WTC11 (cell line): Measurements from ENCODE around the gene GRM1. TPM values are rescaled to one million over a fixed set of nuclear protein-coding genes. Genes with fewer than 3 reads are reported as not detected.
A peak's percentile ranks its signal among the peaks of the same experiment; 100 is the strongest.

Experiments
- ATF1 ChIP-seq: sonication (generic); formaldehyde crosslinking; IDR thresholded peaks from 2 replicates; pipeline ENCODE4 v1.8.1; 2023; ENCODE audit warnings: mild to moderate bottlenecking, moderate library complexity, missing genetic modification reagents
- CBFB ChIP-seq: sonication (generic); formaldehyde crosslinking; IDR thresholded peaks from 2 replicates; pipeline ENCODE4 v1.8.1; 2022; ENCODE audit warnings: mild to moderate bottlenecking, low read depth, missing genetic modification reagents
- CREB1 ChIP-seq: sonication (generic); formaldehyde crosslinking; IDR thresholded peaks from 2 replicates; pipeline ENCODE4 v1.8.0; 2023; ENCODE audit warnings: mild to moderate bottlenecking, missing genetic modification reagents
- ETV6 ChIP-seq: sonication (generic); formaldehyde crosslinking; IDR thresholded peaks from 2 replicates; pipeline ENCODE4 v1.8.1; 2022; ENCODE audit warnings: mild to moderate bottlenecking, missing genetic modification reagents
- FOXK1 ChIP-seq: sonication (generic); formaldehyde crosslinking; IDR thresholded peaks from 2 replicates; pipeline ENCODE4 v1.8.0; 2022; ENCODE audit warnings: mild to moderate bottlenecking, moderate library complexity, missing genetic modification reagents
- GTF2I ChIP-seq: fragments of 250-450 bp; sonication (Bioruptor Pico); conservative IDR thresholded peaks from 2 replicates; pipeline ENCODE4 v1.4.0; 2021; ENCODE audit warnings: mild to moderate bottlenecking
- HMGA2 ChIP-seq: fragments of 250-450 bp; sonication (Bioruptor Pico); IDR thresholded peaks from 2 replicates; pipeline ENCODE4 v1.4.0; 2021; ENCODE audit warnings: mild to moderate bottlenecking, moderate library complexity
- KAT7 ChIP-seq: sonication (generic); formaldehyde crosslinking; IDR thresholded peaks from 2 replicates; pipeline ENCODE4 v1.8.1; 2023; ENCODE audit warnings: missing genetic modification reagents, mild to moderate bottlenecking, borderline replicate concordance
- MYBL2 ChIP-seq: sonication (generic); formaldehyde crosslinking; IDR thresholded peaks from 2 replicates; pipeline ENCODE4 v1.8.1; 2023; ENCODE audit warnings: mild to moderate bottlenecking, moderate library complexity, missing genetic modification reagents
- NFE2L1 ChIP-seq: sonication (generic); formaldehyde crosslinking; IDR thresholded peaks from 2 replicates; pipeline ENCODE4 v1.8.1; 2023; ENCODE audit warnings: missing genetic modification reagents
- NFYB ChIP-seq: sonication (generic); formaldehyde crosslinking; conservative IDR thresholded peaks from 2 replicates; pipeline ENCODE4 v1.8.0; 2022; ENCODE audit warnings: low read depth, missing genetic modification reagents
- NR2C2 ChIP-seq: sonication (generic); formaldehyde crosslinking; IDR thresholded peaks from 2 replicates; pipeline ENCODE4 v1.8.0; 2022; ENCODE audit warnings: mild to moderate bottlenecking, missing genetic modification reagents
- NR3C1 ChIP-seq: sonication (generic); formaldehyde crosslinking; conservative IDR thresholded peaks from 2 replicates; pipeline ENCODE4 v1.8.1; 2023; ENCODE audit warnings: low read depth, mild to moderate bottlenecking, missing genetic modification reagents
- RELA ChIP-seq: sonication (generic); formaldehyde crosslinking; IDR thresholded peaks from 2 replicates; pipeline ENCODE4 v1.8.1; 2022; ENCODE audit warnings: missing genetic modification reagents, mild to moderate bottlenecking, borderline replicate concordance
- SMAD3 ChIP-seq: sonication (generic); formaldehyde crosslinking; IDR thresholded peaks from 2 replicates; pipeline ENCODE4 v1.8.0; 2022; ENCODE audit warnings: missing genetic modification reagents, mild to moderate bottlenecking, borderline replicate concordance
- SMAD4 ChIP-seq: sonication (generic); formaldehyde crosslinking; IDR thresholded peaks from 2 replicates; pipeline ENCODE4 v1.8.0; 2022; ENCODE audit warnings: mild to moderate bottlenecking, missing genetic modification reagents
- SP1 ChIP-seq: sonication (generic); formaldehyde crosslinking; conservative IDR thresholded peaks from 2 replicates; pipeline ENCODE4 v1.8.1; 2022; ENCODE audit warnings: missing genetic modification reagents
- ZNF121 ChIP-seq: sonication (generic); formaldehyde crosslinking; IDR thresholded peaks from 2 replicates; pipeline ENCODE4 v1.8.0; 2023; ENCODE audit warnings: missing genetic modification reagents
- ZNF138 ChIP-seq: sonication (generic); formaldehyde crosslinking; conservative IDR thresholded peaks from 2 replicates; pipeline ENCODE4 v1.8.1; 2022; ENCODE audit warnings: mild to moderate bottlenecking, moderate library complexity, missing genetic modification reagents
- ZNF219 ChIP-seq: sonication (generic); formaldehyde crosslinking; IDR thresholded peaks from 2 replicates; pipeline ENCODE4 v1.8.0; 2023; ENCODE audit warnings: missing genetic modification reagents, mild to moderate bottlenecking, borderline replicate concordance
- ZNF317 ChIP-seq: sonication (generic); formaldehyde crosslinking; IDR thresholded peaks from 2 replicates; pipeline ENCODE4 v1.8.1; 2023; ENCODE audit warnings: low read depth, mild to moderate bottlenecking, moderate library complexity, missing genetic modification reagents, borderline replicate concordance
- total RNA-seq: library from RNA; stranded (reverse); gene quantifications from 3 replicates; pipeline ENCODE4 v1.2.3, GENCODE V29; 2021
- TF ChIP-seq, protein P1 (sequence below): sonication (generic); formaldehyde crosslinking; IDR thresholded peaks from 2 replicates; pipeline ENCODE4 v1.8.0; 2022; ENCODE audit warnings: mild to moderate bottlenecking, missing genetic modification reagents
- TF ChIP-seq, protein P2 (sequence below): fragments of 250-450 bp; sonication (Bioruptor Pico); IDR thresholded peaks from 2 replicates; pipeline ENCODE4 v1.9.0; 2021; ENCODE audit warnings: moderate library complexity, mild to moderate bottlenecking, inconsistent platforms, borderline replicate concordance
- TF ChIP-seq, protein P3 (sequence below): fragments of 250-450 bp; sonication (Bioruptor Pico); IDR thresholded peaks from 2 replicates; pipeline ENCODE4 v2.1.2; 2022; ENCODE audit warnings: mild to moderate bottlenecking, moderate library complexity
- TF ChIP-seq, protein P4 (sequence below): sonication (generic); formaldehyde crosslinking; IDR thresholded peaks from 2 replicates; pipeline ENCODE4 v1.8.1; 2022; ENCODE audit warnings: mild to moderate bottlenecking, missing genetic modification reagents, moderate library complexity, borderline replicate concordance
- TF ChIP-seq, protein P5 (sequence below): sonication (generic); formaldehyde crosslinking; IDR thresholded peaks from 2 replicates; pipeline ENCODE4 v1.8.1; 2023; ENCODE audit warnings: mild to moderate bottlenecking, missing genetic modification reagents, moderate library complexity
- TF ChIP-seq, protein P6 (sequence below): sonication (generic); formaldehyde crosslinking; IDR thresholded peaks from 2 replicates; pipeline ENCODE4 v1.8.1; 2022; ENCODE audit warnings: low read depth, mild to moderate bottlenecking, moderate library complexity, missing genetic modification reagents, borderline replicate concordance
- TF ChIP-seq, protein P7 (sequence below): sonication (generic); formaldehyde crosslinking; IDR thresholded peaks from 2 replicates; pipeline ENCODE4 v1.8.0; 2022; ENCODE audit warnings: mild to moderate bottlenecking, missing genetic modification reagents
- TF ChIP-seq, protein P8 (sequence below): sonication (generic); formaldehyde crosslinking; IDR thresholded peaks from 2 replicates; pipeline ENCODE4 v1.8.1; 2023; ENCODE audit warnings: mild to moderate bottlenecking, missing genetic modification reagents
- TF ChIP-seq, protein P9 (sequence below): sonication (generic); formaldehyde crosslinking; IDR thresholded peaks from 2 replicates; pipeline ENCODE4 v1.8.0; 2022; ENCODE audit warnings: mild to moderate bottlenecking, missing genetic modification reagents

Gene GRM1
- total RNA-seq, 1 experiment from 2014 or later, result 0.46 TPM

DNA sequence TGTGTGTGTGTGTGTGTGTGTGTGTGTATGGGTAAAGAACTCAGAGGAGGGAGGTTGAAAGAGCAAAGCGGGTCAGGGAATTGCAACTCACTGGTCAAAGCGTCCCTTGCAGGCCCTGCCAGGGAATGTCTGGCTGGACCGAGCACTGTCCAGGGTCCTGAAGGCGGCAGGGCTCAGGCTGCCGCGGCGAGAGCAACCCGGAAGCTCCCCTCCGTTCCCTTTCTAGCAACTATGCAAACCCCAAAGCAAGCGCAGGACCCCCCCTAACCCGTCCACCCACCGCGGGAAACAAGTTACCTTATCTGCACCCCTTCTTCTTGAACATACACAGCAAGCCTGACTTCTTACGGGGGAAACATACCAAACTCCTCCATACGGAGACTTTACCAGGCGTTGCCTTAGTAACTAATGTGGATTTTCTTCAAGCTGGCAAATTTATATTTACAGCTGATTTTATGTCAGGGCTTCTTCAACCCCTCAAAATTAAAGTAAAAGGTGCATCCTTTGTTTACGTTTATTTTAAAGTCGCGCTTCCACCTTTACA lies 538 bp upstream of the GRM1 start (continued):
- peak; percentile 45; the same call in 1 of the 2 replicates for TF ChIP-seq ZNF219
- TF ChIP-seq ZNF138 (CRISPR knock-in tag), result no peak
- 0 out of 2 replicates have a peak, but pooled peaks have one; percentile 18 for TF ChIP-seq CBFB (CRISPR knock-in tag)
- peak; percentile 85; the same call in 1 of the 2 replicates for TF ChIP-seq FOXK1 (CRISPR knock-in tag)
- no peak for TF ChIP-seq HMGA2 (CRISPR knock-in tag)
- TF ChIP-seq, protein P1, sequence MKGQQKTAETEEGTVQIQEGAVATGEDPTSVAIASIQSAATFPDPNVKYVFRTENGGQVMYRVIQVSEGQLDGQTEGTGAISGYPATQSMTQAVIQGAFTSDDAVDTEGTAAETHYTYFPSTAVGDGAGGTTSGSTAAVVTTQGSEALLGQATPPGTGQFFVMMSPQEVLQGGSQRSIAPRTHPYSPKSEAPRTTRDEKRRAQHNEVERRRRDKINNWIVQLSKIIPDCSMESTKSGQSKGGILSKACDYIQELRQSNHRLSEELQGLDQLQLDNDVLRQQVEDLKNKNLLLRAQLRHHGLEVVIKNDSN (CRISPR knock-in tag), result peak; percentile 66; the same call in 1 of the 2 replicates
- TF ChIP-seq NFE2L1 (CRISPR knock-in tag), result peak; percentile 89
- 0 out of 2 replicates have a peak, but pooled peaks have one; percentile 52 for TF ChIP-seq KAT7 (CRISPR knock-in tag)
- peak; percentile 81; the same call in 1 of the 2 replicates for TF ChIP-seq RELA (CRISPR knock-in tag)
- TF ChIP-seq, protein P2, sequence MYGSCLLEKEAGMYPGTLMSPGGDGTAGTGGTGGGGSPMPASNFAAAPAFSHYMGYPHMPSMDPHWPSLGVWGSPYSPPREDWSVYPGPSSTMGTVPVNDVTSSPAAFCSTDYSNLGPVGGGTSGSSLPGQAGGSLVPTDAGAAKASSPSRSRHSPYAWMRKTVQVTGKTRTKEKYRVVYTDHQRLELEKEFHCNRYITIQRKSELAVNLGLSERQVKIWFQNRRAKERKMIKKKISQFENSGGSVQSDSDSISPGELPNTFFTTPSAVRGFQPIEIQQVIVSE, result no peak
- TF ChIP-seq, protein P3, sequence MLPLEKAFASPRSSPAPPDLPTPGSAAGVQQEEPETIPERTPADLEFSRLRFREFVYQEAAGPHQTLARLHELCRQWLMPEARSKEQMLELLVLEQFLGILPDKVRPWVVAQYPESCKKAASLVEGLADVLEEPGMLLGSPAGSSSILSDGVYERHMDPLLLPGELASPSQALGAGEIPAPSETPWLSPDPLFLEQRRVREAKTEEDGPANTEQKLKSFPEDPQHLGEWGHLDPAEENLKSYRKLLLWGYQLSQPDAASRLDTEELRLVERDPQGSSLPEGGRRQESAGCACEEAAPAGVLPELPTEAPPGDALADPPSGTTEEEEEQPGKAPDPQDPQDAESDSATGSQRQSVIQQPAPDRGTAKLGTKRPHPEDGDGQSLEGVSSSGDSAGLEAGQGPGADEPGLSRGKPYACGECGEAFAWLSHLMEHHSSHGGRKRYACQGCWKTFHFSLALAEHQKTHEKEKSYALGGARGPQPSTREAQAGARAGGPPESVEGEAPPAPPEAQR (CRISPR knock-in tag), result no peak
- TF ChIP-seq NR2C2 (CRISPR knock-in tag), result peak; percentile 28; the same call in 1 of the 2 replicates
- no peak for TF ChIP-seq MYBL2 (CRISPR knock-in tag)
- peak; percentile 97 for TF ChIP-seq ETV6 (CRISPR knock-in tag)
- TF ChIP-seq ZNF317 (CRISPR knock-in tag), result no peak
- TF ChIP-seq, protein P4, sequence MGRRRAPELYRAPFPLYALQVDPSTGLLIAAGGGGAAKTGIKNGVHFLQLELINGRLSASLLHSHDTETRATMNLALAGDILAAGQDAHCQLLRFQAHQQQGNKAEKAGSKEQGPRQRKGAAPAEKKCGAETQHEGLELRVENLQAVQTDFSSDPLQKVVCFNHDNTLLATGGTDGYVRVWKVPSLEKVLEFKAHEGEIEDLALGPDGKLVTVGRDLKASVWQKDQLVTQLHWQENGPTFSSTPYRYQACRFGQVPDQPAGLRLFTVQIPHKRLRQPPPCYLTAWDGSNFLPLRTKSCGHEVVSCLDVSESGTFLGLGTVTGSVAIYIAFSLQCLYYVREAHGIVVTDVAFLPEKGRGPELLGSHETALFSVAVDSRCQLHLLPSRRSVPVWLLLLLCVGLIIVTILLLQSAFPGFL, result peak; percentile 85; the same call in 1 of the 2 replicates
- TF ChIP-seq GTF2I (CRISPR knock-in tag), result no peak
- peak; percentile 87; the same call in 1 of the 2 replicates for TF ChIP-seq SMAD4 (CRISPR knock-in tag)
- TF ChIP-seq, protein P5, sequence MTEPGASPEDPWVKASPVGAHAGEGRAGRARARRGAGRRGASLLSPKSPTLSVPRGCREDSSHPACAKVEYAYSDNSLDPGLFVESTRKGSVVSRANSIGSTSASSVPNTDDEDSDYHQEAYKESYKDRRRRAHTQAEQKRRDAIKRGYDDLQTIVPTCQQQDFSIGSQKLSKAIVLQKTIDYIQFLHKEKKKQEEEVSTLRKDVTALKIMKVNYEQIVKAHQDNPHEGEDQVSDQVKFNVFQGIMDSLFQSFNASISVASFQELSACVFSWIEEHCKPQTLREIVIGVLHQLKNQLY (CRISPR knock-in tag), result no peak
- 0 out of 2 replicates have a peak, but pooled peaks have one; percentile 43 for TF ChIP-seq ZNF121 (CRISPR knock-in tag)
- TF ChIP-seq NFYB (CRISPR knock-in tag), result 0 out of 2 replicates have a peak, but pooled peaks have one; percentile 22
- TF ChIP-seq, protein P6, sequence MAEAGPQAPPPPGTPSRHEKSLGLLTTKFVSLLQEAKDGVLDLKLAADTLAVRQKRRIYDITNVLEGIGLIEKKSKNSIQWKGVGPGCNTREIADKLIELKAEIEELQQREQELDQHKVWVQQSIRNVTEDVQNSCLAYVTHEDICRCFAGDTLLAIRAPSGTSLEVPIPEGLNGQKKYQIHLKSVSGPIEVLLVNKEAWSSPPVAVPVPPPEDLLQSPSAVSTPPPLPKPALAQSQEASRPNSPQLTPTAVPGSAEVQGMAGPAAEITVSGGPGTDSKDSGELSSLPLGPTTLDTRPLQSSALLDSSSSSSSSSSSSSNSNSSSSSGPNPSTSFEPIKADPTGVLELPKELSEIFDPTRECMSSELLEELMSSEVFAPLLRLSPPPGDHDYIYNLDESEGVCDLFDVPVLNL (CRISPR knock-in tag), result peak; percentile 77; the same call in 1 of the 2 replicates
- peak; percentile 48; the same call in 1 of the 2 replicates for TF ChIP-seq SP1
- TF ChIP-seq, protein P7, sequence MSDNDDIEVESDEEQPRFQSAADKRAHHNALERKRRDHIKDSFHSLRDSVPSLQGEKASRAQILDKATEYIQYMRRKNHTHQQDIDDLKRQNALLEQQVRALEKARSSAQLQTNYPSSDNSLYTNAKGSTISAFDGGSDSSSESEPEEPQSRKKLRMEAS, result peak; percentile 39; the same call in 1 of the 2 replicates
- TF ChIP-seq SMAD3 (CRISPR knock-in tag), result peak; percentile 95
- TF ChIP-seq, protein P8, sequence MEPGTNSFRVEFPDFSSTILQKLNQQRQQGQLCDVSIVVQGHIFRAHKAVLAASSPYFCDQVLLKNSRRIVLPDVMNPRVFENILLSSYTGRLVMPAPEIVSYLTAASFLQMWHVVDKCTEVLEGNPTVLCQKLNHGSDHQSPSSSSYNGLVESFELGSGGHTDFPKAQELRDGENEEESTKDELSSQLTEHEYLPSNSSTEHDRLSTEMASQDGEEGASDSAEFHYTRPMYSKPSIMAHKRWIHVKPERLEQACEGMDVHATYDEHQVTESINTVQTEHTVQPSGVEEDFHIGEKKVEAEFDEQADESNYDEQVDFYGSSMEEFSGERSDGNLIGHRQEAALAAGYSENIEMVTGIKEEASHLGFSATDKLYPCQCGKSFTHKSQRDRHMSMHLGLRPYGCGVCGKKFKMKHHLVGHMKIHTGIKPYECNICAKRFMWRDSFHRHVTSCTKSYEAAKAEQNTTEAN (CRISPR knock-in tag), result peak; percentile 82; the same call in 1 of the 2 replicates
- TF ChIP-seq ATF1, result no peak
- TF ChIP-seq CREB1 (CRISPR knock-in tag), result peak; percentile 76; the same call in 1 of the 2 replicates
- 0 out of 2 replicates have a peak, but pooled peaks have one; percentile 49 for TF ChIP-seq NR3C1 (CRISPR knock-in tag)
- TF ChIP-seq, protein P9, sequence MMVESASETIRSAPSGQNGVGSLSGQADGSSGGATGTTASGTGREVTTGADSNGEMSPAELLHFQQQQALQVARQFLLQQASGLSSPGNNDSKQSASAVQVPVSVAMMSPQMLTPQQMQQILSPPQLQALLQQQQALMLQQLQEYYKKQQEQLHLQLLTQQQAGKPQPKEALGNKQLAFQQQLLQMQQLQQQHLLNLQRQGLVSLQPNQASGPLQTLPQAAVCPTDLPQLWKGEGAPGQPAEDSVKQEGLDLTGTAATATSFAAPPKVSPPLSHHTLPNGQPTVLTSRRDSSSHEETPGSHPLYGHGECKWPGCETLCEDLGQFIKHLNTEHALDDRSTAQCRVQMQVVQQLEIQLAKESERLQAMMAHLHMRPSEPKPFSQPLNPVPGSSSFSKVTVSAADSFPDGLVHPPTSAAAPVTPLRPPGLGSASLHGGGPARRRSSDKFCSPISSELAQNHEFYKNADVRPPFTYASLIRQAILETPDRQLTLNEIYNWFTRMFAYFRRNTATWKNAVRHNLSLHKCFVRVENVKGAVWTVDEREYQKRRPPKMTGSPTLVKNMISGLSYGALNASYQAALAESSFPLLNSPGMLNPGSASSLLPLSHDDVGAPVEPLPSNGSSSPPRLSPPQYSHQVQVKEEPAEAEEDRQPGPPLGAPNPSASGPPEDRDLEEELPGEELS (CRISPR knock-in tag), result peak; percentile 98
